Subcutaneous adipose tissue (tissue), 4 donors: Measurements from ENCODE around the gene LGSN. TPM values are rescaled to one million over a fixed set of nuclear protein-coding genes. Genes with fewer than 3 reads are reported as not detected.

Experiments used
- total RNA-seq, 4 donors: library from RNA; depleted of rRNA; stranded (reverse); fragments of >200 nt; gene quantifications; one replicate each; pipeline ENCODE4 v1.1.0, GENCODE V29; 2016
- TF ChIP-seq, protein P1 (sequence below): fragments of 450-650 bp; IDR thresholded peaks from one replicate; pipeline ENCODE4 v1.5.1; 2016; ENCODE audit warnings: low read depth, mild to moderate bottlenecking, control low read depth, antibody characterized with exemption, moderate library complexity

Gene LGSN
- total RNA-seq, 4 donors from 2014 or later = not detected

DNA sequence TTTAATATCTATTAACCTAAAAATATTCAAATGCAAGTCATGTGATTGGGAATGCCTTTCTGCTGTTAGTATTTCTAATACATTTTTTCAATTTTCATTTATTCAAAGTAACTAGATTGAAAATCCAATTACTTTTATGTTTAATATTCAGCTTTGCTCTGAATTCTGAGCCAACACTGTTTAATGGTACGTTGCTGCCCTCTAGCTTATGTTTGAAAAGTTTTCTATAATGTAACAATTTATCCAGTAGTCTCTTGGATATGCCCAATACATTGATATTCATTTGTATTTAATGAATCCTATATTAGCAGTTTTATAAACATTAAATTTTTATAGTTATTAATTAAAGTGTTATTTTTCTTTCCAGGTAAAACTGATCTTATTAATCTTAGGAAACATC, 47.4 kb downstream of the LGSN start:
- TF ChIP-seq, protein P1, sequence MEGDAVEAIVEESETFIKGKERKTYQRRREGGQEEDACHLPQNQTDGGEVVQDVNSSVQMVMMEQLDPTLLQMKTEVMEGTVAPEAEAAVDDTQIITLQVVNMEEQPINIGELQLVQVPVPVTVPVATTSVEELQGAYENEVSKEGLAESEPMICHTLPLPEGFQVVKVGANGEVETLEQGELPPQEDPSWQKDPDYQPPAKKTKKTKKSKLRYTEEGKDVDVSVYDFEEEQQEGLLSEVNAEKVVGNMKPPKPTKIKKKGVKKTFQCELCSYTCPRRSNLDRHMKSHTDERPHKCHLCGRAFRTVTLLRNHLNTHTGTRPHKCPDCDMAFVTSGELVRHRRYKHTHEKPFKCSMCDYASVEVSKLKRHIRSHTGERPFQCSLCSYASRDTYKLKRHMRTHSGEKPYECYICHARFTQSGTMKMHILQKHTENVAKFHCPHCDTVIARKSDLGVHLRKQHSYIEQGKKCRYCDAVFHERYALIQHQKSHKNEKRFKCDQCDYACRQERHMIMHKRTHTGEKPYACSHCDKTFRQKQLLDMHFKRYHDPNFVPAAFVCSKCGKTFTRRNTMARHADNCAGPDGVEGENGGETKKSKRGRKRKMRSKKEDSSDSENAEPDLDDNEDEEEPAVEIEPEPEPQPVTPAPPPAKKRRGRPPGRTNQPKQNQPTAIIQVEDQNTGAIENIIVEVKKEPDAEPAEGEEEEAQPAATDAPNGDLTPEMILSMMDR = no peak

DNA sequence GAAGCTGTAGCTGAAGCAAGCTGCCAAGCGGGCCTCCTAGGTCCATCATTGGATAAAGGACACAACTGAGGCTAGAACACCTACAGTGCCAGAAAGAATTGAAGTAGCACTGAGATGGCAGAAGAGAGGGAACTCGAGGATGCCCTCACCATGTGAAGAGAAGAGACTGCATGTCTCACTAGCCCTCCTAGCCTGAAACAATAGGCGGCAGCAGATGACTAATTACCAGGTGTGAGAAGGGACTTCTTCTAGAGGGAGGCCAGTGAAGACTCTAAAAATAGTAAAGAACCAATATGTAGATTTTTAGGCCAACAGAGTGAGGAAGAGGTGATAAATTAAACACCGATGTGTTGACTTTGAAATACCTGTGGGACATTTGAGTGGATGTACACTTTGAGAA, 50.3 kb downstream of the LGSN start:
- TF ChIP-seq, protein P1 = no peak

DNA sequence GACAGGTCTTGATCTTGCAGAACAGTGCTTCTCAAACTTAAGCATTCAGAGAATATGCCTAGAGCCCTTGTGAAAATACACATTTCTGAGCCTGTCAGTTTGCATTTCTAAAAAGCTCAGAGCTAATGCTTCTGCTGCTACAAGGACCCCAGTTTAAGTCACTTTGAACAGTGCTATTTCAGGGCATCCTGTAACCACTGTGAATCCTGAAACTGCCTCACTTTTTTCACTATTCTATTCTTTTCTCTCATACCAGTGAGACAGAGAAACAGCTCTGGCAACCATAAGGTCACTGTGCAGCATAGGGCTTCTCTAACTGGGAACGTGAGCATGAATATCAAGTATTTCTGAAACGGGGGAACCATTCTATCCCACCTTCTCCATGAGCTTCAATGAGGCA, 51.2 kb downstream of the LGSN start:
- TF ChIP-seq, protein P1 = no peak

DNA sequence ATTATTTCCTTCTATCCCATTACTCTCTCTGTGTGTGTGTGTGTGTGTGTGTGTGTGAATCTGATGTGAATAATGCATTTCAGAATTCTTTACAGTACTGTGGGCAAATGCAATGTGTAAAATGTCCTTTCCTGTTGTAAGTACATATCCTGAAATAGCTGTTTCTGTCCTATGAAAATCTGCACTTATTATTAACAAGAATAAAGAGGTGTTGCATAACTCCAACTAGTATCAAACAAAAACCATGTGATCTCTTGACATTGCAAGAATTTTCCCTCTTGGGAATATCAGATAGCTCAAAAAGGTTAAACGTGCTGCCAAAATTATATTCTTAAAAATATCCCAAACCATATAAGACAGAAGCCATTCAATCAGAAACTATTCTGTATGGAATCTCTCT, 52.0 kb downstream of the LGSN start:
- TF ChIP-seq, protein P1 = no peak

DNA sequence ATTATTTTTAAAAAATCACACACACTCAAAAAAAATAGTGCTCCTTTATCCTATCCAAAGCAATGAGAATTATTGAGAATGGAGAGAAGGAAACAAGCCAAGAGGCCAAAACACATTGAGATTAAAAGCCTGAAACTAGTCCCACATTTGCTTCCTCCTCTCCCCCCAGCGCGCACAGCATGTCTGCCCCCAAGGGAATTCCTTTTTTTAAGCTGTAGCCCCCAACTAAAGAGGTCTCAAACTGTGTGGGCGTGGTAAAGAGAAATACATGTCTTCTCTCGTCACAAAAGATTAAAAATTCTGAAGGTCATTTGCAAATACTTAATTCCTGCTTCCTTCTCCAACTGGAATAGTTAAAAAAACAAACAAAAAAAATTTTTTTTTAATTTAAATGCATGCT, 52.7 kb downstream of the LGSN start:
- TF ChIP-seq, protein P1 = no peak

DNA sequence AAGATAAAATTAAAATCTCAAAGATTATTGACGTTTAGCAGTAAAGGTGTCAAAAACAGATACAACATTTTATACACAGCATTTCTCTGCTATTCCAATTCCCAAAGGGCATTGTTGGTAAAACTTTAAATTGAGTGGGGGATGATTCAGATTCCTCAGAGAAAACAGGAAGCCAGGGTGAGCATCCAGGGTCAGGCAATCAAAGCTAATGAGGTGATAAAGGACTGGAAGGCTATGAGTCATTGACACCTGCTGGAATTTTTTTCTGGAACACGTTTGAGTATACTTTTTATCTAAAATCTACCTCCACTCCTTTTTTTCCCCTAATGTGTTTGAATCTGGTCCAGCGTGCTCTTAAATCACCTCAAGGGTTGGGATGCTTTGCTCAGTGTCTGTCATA, 56.3 kb downstream of the LGSN start:
- TF ChIP-seq, protein P1 = no peak

DNA sequence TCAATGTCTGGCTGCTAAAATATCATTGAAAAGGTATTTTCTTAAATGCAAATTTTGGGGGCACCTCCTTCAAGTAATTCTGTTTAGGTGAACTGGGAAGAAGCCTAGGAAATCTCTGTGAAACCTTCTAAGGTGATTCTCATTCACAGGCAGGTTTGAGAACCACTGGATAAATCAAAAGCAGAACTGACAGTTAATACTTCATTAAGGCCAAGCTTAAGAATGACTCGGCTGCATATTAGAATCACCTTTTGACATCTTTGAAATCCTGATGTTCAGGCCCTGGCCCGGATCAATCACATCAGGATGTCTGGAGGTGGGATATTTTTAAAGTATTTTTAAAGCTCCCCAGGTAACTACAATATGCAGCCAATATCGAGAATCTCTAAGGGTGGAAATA, 58.0 kb downstream of the LGSN start:
- TF ChIP-seq, protein P1 = no peak
